Effector memory CD8-positive, alpha-beta T cell (primary cell): ENCODE data around the gene ZNF444.
A peak's percentile ranks its signal among the peaks of the same experiment; 100 is the strongest.
"Not testable (repeated sequence)": the region's sequence is repeated elsewhere in the genome, so short reads cannot be mapped to it uniquely, and the experiment has no call there.

ENCODE experiments used
- ATAC-seq: fragments of 150-1000 bp; cut with Tn5 transposase; replicated peaks from 2 replicates; pipeline ENCODE4 v1.10.0; 2021; ENCODE audit warnings: mild to moderate bottlenecking, moderate library complexity
- DNase-seq, 3 experiments: peaks; one replicate each; pipeline ENCODE4 v3.0.0; 2021
- H3K27ac Mint-ChIP-seq, 2 donors: one replicate each; pipeline ENCODE4 v1.8.0; 2022; ENCODE audit warnings: mild to moderate bottlenecking in 2 of 2, mixed read lengths in 2 of 2, moderate library complexity in 2 of 2
- H3K27me3 Mint-ChIP-seq, 2 donors: one replicate each; pipeline ENCODE4 v1.8.0; 2022; ENCODE audit warnings: mixed read lengths in 2 of 2
- H3K36me3 Mint-ChIP-seq: one replicate; pipeline ENCODE4 v1.8.0; 2022; ENCODE audit warnings: mild to moderate bottlenecking, moderate library complexity, mixed read lengths; ENCODE audit not compliant: insufficient read depth
- H3K4me1 Mint-ChIP-seq, 2 donors: one replicate each; pipeline ENCODE4 v1.8.0; 2022; ENCODE audit warnings: low read depth in 2 of 2, mixed read lengths in 2 of 2
- H3K4me3 Mint-ChIP-seq, 2 donors: one replicate each; pipeline ENCODE4 v1.8.0; 2022; ENCODE audit warnings: mild to moderate bottlenecking in 2 of 2, mixed read lengths in 2 of 2, moderate library complexity in 2 of 2
- H3K9me3 Mint-ChIP-seq, 2 donors: one replicate each; pipeline ENCODE4 v1.8.0; 2022; ENCODE audit warnings: mixed read lengths in 2 of 2

Gene ZNF444

GRCh38 chr19:56167064-56167578 lies 26.0 kb downstream of the ZNF444 start:
- ATAC-seq (no peak), DNase-seq (no peak)
- H3K36me3 Mint-ChIP-seq, result no peaks in the 10 kb centered on the region
- peaks cover 0 to 7% of the 10 kb centered on the region in 2 donors for H3K4me1 Mint-ChIP-seq
- no peak overlapping the region for H3K4me3 Mint-ChIP-seq
- peaks cover 13 to 35% of the 10 kb centered on the region in 2 donors for H3K27me3 Mint-ChIP-seq
- H3K9me3 Mint-ChIP-seq, result no peaks in the 10 kb centered on the region
- no peak overlapping the region for H3K27ac Mint-ChIP-seq

- Mint-ChIP-seq H3K36me3 (no peaks in the 10 kb centered on the region), H3K9me3 (no peaks in the 10 kb centered on the region), H3K27me3 (peaks cover 9 to 52% of the 10 kb centered on the region in 2 donors), H3K4me3 (no peak overlapping the region), H3K4me1 (peaks cover 0 to 4% of the 10 kb centered on the region in 2 donors), H3K27ac (peak overlapping the region in 1 of 2 donors; percentile 11)
- ATAC-seq (no peak), DNase-seq (no peak)
These were observed 29.2 kb downstream of the ZNF444 start for GRCh38 chr19:56170261-56170660.

GRCh38 chr19:56174086-56174485 lies 33.0 kb downstream of the ZNF444 start:
- DNase-seq (no peak), ATAC-seq (no peak)
- H3K27me3 Mint-ChIP-seq, result peaks cover 15 to 37% of the 10 kb centered on the region in 2 donors
- H3K4me1 Mint-ChIP-seq, result peaks cover 0 to 4% of the 10 kb centered on the region in 2 donors
- H3K9me3 Mint-ChIP-seq, result no peaks in the 10 kb centered on the region
- no peak overlapping the region for H3K27ac Mint-ChIP-seq
- H3K4me3 Mint-ChIP-seq, result no peak overlapping the region
- no peaks in the 10 kb centered on the region for H3K36me3 Mint-ChIP-seq

- H3K36me3 Mint-ChIP-seq, result no peaks in the 10 kb centered on the region
- ATAC-seq (no peak), DNase-seq (no peak)
- H3K4me1 Mint-ChIP-seq, result peaks cover 0 to 4% of the 10 kb centered on the region in 2 donors
- H3K9me3 Mint-ChIP-seq, result no peaks in the 10 kb centered on the region
- H3K27me3 Mint-ChIP-seq, result peaks cover 15 to 37% of the 10 kb centered on the region in 2 donors
- H3K27ac Mint-ChIP-seq, result no peak overlapping the region
- H3K4me3 Mint-ChIP-seq, result no peak overlapping the region
These were observed 33.5 kb downstream of the ZNF444 start for GRCh38 chr19:56174550-56174949.

GRCh38 chr19:56175861-56176307 lies 34.8 kb downstream of the ZNF444 start, which contains the start of gene GALP:
TSS of gene GALP (plus strand) at chr19:56176008. CDS start at chr19:56177109, 1,101 bp downstream.
- not testable (repeated sequence) for DNase-seq

GRCh38 chr19:56176310-56176709 lies 35.2 kb downstream of the ZNF444 start:
- H3K4me3 Mint-ChIP-seq, DNase-seq, H3K9me3 Mint-ChIP-seq, H3K27ac Mint-ChIP-seq, ATAC-seq, H3K4me1 Mint-ChIP-seq, H3K36me3 Mint-ChIP-seq: not testable (repeated sequence)
- peaks cover 15 to 28% of the 10 kb centered on the region in 2 donors for H3K27me3 Mint-ChIP-seq

More at GRCh38 chr19:56175861-56176307, 34.8 kb downstream of the ZNF444 start, which contains the start of gene GALP:
- peaks cover 15 to 28% of the 10 kb centered on the region in 2 donors for H3K27me3 Mint-ChIP-seq
- not testable (repeated sequence) for H3K9me3 Mint-ChIP-seq, ATAC-seq, H3K4me1 Mint-ChIP-seq, H3K36me3 Mint-ChIP-seq, H3K4me3 Mint-ChIP-seq, H3K27ac Mint-ChIP-seq

- no peak overlapping the region for H3K4me3 Mint-ChIP-seq
- no peaks in the 10 kb centered on the region for H3K36me3 Mint-ChIP-seq
- H3K4me1 Mint-ChIP-seq, result peaks cover 0 to under 1% of the 10 kb centered on the region in 2 donors
- peaks cover 15 to 29% of the 10 kb centered on the region in 2 donors for H3K27me3 Mint-ChIP-seq
- DNase-seq (no peak), ATAC-seq (no peak)
- H3K27ac Mint-ChIP-seq, result no peak overlapping the region
- H3K9me3 Mint-ChIP-seq, result no peaks in the 10 kb centered on the region
These were observed 35.8 kb downstream of the ZNF444 start for GRCh38 chr19:56176881-56177280.

- ATAC-seq (no peak), DNase-seq (no peak)
- no peaks in the 10 kb centered on the region for H3K4me1 Mint-ChIP-seq
- no peaks in the 10 kb centered on the region for H3K9me3 Mint-ChIP-seq
- peaks cover 15 to 37% of the 10 kb centered on the region in 2 donors for H3K27me3 Mint-ChIP-seq
- no peak overlapping the region for H3K4me3 Mint-ChIP-seq
- no peaks in the 10 kb centered on the region for H3K36me3 Mint-ChIP-seq
- no peak overlapping the region for H3K27ac Mint-ChIP-seq
These were observed 36.6 kb downstream of the ZNF444 start for GRCh38 chr19:56177564-56178243.

GRCh38 chr19:56189785-56190184 lies 48.7 kb downstream of the ZNF444 start:
- Mint-ChIP-seq H3K27me3 (peaks cover 38 to 60% of the 10 kb centered on the region in 2 donors), H3K9me3 (no peaks in the 10 kb centered on the region), H3K4me1 (no peaks in the 10 kb centered on the region), H3K27ac (no peak overlapping the region), H3K36me3 (no peaks in the 10 kb centered on the region), H3K4me3 (no peak overlapping the region)
- DNase-seq, result no peak
- no peak for ATAC-seq

GRCh38 chr19:56191115-56191514 lies 50.0 kb downstream of the ZNF444 start:
- DNase-seq (no peak), ATAC-seq (no peak)
- H3K36me3 Mint-ChIP-seq, result no peaks in the 10 kb centered on the region
- H3K27ac Mint-ChIP-seq, result no peak overlapping the region
- no peaks in the 10 kb centered on the region for H3K4me1 Mint-ChIP-seq
- H3K4me3 Mint-ChIP-seq, result no peak overlapping the region
- H3K9me3 Mint-ChIP-seq, result no peaks in the 10 kb centered on the region
- peaks cover 26 to 52% of the 10 kb centered on the region in 2 donors for H3K27me3 Mint-ChIP-seq

GRCh38 chr19:56191711-56192110 lies 50.6 kb downstream of the ZNF444 start:
- no peaks in the 10 kb centered on the region for H3K36me3 Mint-ChIP-seq
- H3K4me3 Mint-ChIP-seq, result no peak overlapping the region
- H3K4me1 Mint-ChIP-seq, result no peaks in the 10 kb centered on the region
- H3K9me3 Mint-ChIP-seq, result no peaks in the 10 kb centered on the region
- H3K27ac Mint-ChIP-seq, result no peak overlapping the region
- DNase-seq (no peak), ATAC-seq (no peak)
- H3K27me3 Mint-ChIP-seq, result peaks cover 25 to 52% of the 10 kb centered on the region in 2 donors

- no peak for DNase-seq
- no peaks in the 10 kb centered on the region for H3K4me1 Mint-ChIP-seq
- no peak overlapping the region for H3K27ac Mint-ChIP-seq
- no peak overlapping the region for H3K4me3 Mint-ChIP-seq
- peaks cover 28 to 61% of the 10 kb centered on the region in 2 donors for H3K27me3 Mint-ChIP-seq
- H3K9me3 Mint-ChIP-seq, result no peaks in the 10 kb centered on the region
- no peak for ATAC-seq
- H3K36me3 Mint-ChIP-seq, result peaks cover 7% of the 10 kb centered on the region
These were observed 53.0 kb downstream of the ZNF444 start for GRCh38 chr19:56193981-56194640.

- not testable (repeated sequence) for H3K4me3 Mint-ChIP-seq
- peaks cover 16 to 37% of the 10 kb centered on the region in 2 donors for H3K27me3 Mint-ChIP-seq
These were observed 56.6 kb downstream of the ZNF444 start, which contains the start of gene ZSCAN5B for GRCh38 chr19:56197646-56198045. TSS of gene ZSCAN5B (minus strand) at chr19:56197783. CDS start at chr19:56193052, 4,731 bp downstream.

More at GRCh38 chr19:56197646-56198045, 56.6 kb downstream of the ZNF444 start, which contains the start of gene ZSCAN5B:
- not testable (repeated sequence) for H3K4me1 Mint-ChIP-seq, H3K27ac Mint-ChIP-seq, ATAC-seq, H3K36me3 Mint-ChIP-seq, H3K9me3 Mint-ChIP-seq, DNase-seq
